Measurements from ENCODE around the gene MKRN2OS.

DNA sequence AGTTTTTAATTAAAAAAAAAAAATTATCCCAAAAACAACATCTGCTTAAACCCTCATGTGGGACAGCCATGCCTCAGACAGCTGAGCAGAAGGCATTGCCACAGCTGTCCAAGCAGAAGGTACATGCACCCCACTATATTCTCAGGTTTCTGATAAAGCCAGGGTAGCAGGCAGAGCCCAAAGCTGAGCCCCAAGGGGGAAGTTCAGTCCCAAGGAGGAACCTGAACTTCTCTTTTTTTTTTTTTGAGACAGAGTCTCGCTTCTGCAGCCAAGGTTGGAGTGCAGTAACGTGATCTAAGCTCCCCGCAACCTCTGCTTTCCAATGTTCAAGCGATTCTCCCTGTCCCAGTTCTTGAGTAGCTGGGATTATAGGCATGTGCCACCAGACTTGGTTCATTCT, 44.8 kb upstream of the MKRN2OS start:
- TF ChIP-seq, protein P1, sequence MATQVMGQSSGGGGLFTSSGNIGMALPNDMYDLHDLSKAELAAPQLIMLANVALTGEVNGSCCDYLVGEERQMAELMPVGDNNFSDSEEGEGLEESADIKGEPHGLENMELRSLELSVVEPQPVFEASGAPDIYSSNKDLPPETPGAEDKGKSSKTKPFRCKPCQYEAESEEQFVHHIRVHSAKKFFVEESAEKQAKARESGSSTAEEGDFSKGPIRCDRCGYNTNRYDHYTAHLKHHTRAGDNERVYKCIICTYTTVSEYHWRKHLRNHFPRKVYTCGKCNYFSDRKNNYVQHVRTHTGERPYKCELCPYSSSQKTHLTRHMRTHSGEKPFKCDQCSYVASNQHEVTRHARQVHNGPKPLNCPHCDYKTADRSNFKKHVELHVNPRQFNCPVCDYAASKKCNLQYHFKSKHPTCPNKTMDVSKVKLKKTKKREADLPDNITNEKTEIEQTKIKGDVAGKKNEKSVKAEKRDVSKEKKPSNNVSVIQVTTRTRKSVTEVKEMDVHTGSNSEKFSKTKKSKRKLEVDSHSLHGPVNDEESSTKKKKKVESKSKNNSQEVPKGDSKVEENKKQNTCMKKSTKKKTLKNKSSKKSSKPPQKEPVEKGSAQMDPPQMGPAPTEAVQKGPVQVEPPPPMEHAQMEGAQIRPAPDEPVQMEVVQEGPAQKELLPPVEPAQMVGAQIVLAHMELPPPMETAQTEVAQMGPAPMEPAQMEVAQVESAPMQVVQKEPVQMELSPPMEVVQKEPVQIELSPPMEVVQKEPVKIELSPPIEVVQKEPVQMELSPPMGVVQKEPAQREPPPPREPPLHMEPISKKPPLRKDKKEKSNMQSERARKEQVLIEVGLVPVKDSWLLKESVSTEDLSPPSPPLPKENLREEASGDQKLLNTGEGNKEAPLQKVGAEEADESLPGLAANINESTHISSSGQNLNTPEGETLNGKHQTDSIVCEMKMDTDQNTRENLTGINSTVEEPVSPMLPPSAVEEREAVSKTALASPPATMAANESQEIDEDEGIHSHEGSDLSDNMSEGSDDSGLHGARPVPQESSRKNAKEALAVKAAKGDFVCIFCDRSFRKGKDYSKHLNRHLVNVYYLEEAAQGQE (IDR thresholded peaks at IDR 0.05; ENCODE audit: low read depth): no peak
- TF ChIP-seq FOXM1 (IDR thresholded peaks at IDR 0.05; ENCODE audit: borderline replicate concordance, low read depth) (no peak), NFIC (IDR thresholded peaks at IDR 0.05) (no peak), EP300 (IDR thresholded peaks at IDR 0.05; ENCODE audit: borderline replicate concordance) (no peak), CEBPB (IDR thresholded peaks at IDR 0.05) (no peak), TCF12 (IDR thresholded peaks at IDR 0.05; ENCODE audit: low read depth) (no peak), YY1 (IDR thresholded peaks at IDR 0.05; ENCODE audit: low read depth) (no peak), CREB1 (IDR thresholded peaks at IDR 0.05; ENCODE audit: low read depth) (no peak), RAD21 (IDR thresholded peaks at IDR 0.05; ENCODE audit: low read depth) (no peak), TEAD4 (IDR thresholded peaks at IDR 0.05) (no peak), EGR1 (IDR thresholded peaks at IDR 0.05) (no peak)
- TF ChIP-seq, protein P2, sequence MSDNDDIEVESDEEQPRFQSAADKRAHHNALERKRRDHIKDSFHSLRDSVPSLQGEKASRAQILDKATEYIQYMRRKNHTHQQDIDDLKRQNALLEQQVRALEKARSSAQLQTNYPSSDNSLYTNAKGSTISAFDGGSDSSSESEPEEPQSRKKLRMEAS (IDR thresholded peaks at IDR 0.05): no peak
- TF ChIP-seq, protein P3, sequence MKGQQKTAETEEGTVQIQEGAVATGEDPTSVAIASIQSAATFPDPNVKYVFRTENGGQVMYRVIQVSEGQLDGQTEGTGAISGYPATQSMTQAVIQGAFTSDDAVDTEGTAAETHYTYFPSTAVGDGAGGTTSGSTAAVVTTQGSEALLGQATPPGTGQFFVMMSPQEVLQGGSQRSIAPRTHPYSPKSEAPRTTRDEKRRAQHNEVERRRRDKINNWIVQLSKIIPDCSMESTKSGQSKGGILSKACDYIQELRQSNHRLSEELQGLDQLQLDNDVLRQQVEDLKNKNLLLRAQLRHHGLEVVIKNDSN (IDR thresholded peaks at IDR 0.05): no peak

Measured in Ishikawa (cell line).